ENCODE measurements around the gene AQP10.
A peak's percentile ranks its signal among the peaks of the same experiment; 100 is the strongest.
"Not testable (repeated sequence)": the region's sequence is repeated elsewhere in the genome, so short reads cannot be mapped to it uniquely, and the experiment has no call there.

Gene AQP10, protein sequence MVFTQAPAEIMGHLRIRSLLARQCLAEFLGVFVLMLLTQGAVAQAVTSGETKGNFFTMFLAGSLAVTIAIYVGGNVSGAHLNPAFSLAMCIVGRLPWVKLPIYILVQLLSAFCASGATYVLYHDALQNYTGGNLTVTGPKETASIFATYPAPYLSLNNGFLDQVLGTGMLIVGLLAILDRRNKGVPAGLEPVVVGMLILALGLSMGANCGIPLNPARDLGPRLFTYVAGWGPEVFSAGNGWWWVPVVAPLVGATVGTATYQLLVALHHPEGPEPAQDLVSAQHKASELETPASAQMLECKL

DNA sequence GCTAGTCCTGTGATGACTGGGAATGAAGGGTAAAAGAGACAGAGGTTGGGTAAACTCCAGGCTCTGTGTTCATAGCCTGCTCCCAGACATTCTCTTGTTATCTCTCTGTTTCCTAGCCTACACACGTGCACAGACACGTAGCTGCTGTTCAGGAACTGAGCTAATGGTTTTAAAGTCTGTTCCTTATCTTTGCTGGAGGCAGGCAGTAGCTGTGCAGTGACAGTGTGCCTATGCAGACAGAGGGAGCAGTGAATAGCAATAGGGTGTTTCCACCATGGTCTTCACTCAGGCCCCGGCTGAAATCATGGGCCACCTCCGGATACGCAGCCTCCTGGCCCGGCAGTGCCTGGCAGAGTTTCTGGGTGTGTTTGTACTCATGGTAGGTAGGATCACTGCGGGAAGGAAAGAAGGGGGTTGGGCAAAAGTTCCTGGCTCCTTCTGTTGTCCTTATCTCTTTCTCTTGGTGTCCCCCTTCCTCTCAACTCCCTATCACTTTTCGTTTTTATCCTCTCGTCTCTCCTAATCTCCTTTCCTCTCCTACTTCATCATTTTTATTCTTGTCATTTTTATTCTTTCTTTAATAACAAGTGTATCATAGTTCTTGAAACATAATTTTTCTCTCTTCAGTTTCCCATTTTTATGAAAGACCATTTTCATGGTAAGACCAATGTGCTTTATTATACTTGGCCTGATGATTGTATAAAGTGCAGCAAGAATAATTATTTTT, at the start of gene AQP10:
Gene AQP10, plus strand, starts transcription at position 212 of the 727 bp plus-strand sequence. Its CDS starts 63 bp downstream, at position 275.
- DNase-seq (ENCODE audit: low read depth in 1 of 2, low spot score in 1 of 2): no peak

DNA sequence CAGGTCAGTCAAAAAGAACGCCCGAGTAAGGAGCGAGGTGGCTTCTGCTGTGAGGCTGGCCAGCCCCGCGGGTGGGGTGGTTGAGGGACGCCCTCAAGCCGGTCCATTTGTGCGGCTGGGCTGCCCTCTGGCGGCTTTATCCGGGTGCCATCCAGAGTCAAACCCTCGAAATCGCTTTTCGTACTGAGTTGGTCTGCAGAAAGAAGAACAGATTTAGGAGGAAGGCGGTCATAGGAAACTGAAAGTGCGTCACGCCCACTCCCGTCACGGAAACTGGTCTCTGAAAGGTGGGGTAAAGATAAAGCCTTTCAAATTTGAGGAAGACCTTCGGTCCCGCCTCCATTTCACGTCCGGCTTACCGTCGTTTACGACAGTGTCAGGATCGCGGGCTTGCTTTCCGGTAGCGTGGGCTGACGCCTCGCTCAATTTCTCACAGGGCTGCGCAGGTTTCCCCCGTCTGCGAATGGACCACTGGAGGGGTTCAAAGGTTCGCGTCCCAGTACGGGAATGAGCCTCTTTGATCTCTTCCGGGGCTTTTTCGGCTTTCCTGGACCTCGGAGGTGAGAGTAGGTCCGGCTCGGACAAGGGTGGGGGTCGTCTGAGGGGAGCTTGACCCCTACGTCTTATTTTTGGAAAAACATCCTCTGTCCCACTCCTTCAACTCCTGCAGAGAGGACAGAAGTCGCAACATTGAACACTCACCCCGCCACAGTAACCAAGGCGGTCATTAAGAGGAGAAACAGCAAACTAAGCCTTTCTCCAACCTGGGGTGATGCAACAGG, 48.5 kb upstream of the AQP10 start, which contains the start of gene HAX1:
Gene HAX1, plus strand, starts transcription at position 413 of the 782 bp plus-strand sequence. Its CDS starts 95 bp downstream, at position 508.
- peak; percentile 87 to 92 for DNase-seq (ENCODE audit: low read depth in 1 of 2, low spot score in 1 of 2)

DNA sequence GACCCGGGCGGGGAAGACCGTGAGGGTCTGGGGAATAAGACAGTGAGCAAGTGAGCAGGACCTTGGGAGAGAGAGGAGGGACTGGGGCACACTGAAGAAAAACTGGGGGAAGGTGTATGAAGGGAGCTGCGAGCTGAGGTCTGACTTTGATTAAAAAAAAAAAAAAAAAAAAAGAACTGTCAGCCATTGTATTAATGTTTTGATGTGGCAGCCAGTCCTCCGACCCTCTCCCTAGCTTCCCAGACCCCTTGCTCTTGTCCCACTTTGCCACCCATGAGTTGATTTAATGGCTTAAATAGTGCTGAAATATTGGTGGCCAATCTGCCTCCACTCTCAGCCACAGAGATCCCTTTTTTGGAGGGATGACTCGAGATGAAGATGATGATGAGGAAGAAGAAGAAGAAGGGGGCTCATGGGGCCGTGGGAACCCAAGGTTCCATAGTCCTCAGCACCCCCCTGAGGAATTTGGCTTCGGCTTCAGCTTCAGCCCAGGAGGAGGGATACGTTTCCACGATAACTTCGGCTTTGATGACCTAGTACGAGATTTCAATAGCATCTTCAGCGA, 47.8 kb upstream of the AQP10 start:
- no peak for DNase-seq (ENCODE audit: low read depth in 1 of 2, low spot score in 1 of 2)

DNA sequence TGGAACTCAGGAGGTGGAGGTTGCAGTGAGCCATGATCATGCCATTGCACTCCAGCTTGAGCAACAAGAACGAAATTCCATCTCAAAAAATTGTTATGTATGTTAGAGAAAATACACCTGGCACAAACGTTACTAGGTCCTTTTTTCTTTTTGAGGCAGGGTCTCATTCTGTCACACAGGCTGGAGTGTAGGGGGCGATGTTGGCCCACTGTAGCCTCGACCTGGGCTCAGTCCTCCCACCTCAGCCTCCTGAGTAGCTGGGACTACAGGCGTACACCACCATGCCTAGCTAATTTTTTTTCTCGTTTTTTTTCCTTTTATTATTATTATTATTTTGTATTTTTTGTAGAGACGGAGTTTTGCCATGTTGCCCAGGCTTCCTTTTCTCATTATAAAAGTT, 44.1 kb upstream of the AQP10 start:
- no peak for DNase-seq (ENCODE audit: low read depth in 1 of 2, low spot score in 1 of 2)

DNA sequence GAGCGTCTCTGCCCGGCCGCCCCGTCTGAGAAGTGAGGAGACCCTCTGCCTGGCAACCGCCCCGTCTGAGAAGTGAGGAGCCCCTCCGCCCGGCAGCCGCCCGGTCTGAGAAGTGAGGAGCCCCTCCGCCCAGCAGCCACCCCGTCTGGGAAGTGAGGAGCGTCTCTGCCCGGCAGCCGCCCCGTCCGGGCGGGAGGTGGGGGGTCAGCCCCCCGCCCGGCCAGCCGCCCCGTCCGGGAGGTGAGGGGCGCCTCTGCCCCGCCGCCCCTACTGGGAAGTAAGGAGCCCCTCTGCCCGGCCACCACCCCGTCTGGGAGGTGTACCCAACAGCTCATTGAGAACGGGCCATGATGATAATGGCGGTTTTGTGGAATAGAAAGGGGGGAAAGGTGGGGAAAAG, 33.3 kb upstream of the AQP10 start:
- DNase-seq (ENCODE audit: low read depth in 1 of 2, low spot score in 1 of 2): not testable (repeated sequence)

DNA sequence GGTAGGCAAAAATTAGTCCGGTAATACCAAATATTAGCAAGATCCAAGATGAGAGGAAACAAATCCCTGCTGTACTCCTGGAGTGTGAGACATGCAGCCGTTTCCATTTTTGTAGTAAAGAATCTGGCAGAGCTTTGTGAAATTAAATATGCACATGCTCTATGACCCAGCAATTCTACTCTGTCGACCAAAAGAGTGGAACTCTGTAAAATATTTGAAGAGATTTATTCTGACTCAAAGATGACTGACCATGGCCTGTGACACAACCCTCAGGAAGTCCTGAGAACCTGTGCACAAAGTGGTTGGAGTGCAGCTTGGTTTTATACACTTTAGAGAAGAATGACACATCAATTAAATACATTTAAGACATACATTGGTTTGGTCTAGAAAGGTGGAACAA, 32.2 kb upstream of the AQP10 start:
- DNase-seq (ENCODE audit: low read depth in 1 of 2, low spot score in 1 of 2): no peak

DNA sequence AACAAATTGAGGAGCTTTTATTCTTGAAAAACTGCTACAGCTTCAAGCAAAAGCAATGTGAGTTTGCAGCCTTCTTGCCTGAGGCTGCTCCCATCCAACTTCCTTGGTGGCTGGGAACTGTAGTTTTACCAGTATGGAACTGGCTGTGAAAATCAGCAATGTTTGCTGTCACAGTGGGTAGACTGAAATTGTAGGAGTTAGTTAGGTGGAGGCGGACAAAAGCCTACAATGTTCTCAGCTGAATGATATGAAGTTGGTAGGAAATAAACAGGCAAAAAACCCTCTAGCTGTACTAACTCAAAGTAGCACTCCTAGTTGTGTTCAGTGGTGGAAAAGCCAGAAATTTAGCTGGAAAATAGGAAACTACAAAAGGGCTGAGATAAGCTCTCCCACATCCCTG, 30.0 kb upstream of the AQP10 start:
- no peak for DNase-seq (ENCODE audit: low read depth in 1 of 2, low spot score in 1 of 2)

DNA sequence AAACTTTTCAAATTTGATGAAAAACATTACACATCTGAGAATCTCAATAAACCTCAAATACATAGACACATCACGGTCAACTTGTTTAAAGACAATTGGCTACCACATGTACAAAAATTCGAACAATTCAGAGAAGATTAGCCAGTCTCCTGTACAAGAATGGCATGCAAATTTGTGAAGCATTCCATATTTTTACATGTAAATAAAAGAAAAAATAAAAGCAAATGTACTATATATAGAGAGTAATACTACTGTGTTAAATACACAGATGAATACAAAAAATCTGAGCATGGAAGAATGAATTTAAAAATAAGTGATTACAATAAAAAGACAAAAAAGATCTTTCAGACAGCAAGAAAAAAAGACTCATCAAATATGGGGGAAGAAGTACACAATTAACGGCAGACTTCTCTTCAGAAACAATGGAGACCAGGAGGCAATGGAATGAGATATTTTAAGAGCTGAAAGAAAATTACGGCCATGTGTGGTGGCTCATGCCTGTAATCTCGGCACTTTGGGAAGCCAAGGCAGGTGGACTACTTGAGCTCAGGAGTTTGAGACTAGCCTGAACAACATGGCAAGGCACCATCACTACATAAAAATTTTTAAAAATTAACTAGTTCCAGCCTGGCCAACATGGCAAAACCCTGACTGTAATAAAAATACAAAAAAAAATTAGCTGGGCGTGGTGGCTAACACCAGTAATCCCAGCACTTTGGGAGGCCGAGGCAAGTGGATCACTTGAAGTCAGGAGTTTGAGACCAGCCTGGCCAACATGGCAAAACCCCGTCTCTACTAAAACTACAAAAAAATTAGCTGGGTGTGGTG, 25.3 kb upstream of the AQP10 start:
- no peak for DNase-seq (ENCODE audit: low read depth in 1 of 2, low spot score in 1 of 2)

DNA sequence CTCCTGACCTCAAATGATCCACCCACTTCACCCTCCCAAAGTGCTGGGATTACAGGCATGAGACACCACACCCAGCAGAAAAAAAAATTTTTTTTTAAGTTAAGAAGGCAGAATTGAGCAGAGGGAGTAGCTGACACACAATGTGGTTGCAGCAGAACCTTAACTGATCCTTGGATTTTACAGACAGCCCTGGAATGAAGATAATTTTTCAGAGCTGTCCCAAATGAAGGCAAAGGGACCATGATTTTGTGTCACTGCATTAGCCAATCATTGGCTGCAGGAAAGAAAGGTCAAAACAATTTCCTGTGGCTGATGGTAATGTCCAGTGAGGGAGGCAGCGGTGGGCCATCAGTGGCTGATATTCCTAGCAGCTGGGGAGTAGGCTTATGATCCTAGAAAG, 19.3 kb upstream of the AQP10 start:
- no peak for DNase-seq (ENCODE audit: low read depth in 1 of 2, low spot score in 1 of 2)

DNA sequence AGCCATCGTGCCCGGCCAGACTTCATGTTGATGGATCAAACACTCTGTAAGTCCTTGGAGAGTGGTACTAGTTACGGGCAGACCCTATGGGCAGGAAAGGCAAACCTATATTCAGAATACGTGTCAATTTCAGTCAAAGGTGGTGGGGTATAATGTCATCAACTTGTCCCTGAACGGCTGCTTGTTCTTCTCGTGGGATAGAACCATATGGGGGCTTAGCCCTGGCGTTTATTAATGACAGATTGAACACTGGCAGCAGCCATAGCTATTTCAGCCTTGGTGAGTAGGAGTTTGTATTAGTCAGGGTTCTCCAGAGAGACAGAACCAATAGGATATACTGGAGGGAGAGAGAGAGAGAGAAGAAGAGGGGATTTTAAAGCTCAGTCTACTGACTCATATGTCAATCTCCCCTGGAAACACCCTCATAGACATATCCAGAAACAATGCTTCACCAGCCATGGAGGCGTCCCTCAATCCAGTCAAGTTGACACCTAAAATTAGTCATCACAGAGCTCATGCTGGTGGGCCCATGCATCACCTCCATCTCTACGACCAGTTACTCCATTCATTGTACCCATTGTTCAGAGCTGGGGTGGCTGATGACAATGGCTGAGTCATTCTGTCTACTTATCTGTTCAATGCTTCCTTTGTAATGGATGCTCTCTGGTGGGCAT, 16.1 kb upstream of the AQP10 start:
- DNase-seq (ENCODE audit: low read depth in 1 of 2, low spot score in 1 of 2): no peak

DNA sequence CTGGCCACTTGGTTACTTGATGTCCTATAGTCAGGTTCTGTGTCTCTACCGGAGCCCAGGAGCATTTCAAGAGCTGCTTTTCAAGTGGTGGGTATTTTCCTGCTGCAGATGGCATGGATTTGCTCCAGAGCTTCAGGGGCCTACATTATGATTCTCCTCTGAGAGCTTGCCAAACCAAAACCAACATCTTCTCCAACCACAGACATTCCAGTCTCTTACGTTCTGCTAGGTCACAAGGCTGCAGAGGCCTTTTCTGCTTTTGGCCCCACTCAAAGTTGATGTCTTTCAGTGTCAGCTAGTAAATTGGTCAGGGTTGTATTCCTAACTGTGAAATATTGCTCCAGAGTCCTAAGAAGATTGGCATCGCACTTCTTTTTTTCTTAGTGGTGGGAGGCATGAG, 14.7 kb upstream of the AQP10 start:
- DNase-seq (ENCODE audit: low read depth in 1 of 2, low spot score in 1 of 2): no peak

DNA sequence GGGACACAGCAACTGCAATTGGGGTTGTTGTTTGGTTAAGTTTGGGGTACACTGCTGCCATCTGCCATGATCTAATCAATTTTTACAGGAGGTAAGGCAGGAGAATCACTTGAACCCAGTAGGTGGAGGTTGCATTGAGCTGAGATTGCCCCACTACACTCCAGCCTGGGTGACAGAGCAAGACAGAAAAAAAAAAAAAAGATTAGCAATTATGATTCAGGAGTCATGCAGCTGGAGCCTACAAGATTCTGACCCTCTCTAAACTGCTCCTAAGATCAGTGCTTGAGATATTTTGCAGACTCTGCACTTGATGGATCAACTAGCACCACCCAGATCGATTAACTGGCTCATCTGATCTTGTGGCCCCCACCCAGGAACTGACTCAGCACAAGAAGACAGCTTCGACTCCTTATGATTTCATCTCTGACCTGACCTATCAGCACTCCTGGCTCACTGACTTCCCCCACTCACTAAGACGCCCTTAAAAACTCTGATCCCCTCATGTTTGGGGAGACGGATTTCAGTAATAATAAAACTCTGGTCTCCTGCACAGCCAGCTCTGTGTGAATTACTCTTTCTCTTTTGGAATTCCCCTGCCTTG, 13.1 kb upstream of the AQP10 start:
- not testable (repeated sequence) for DNase-seq (ENCODE audit: low read depth in 1 of 2, low spot score in 1 of 2)

DNA sequence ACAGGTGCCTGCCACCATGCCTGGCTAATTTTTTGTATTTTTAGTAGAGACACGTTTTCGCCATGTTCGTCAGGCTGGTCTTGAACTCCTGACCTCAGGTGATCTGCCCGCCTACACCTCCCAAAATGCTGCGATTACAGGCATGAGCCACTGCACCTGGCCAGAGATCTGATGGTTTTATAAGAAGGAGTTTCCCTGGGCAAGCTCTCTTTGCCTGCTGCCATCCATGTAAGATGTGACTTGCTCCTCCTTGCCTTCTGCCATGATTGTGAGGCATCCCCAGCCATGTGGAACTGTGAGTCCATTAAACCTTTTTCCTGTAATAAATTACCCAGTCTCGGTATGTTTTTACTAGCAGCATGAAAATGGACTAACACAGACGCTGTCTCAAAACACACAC, 11.8 kb upstream of the AQP10 start:
- DNase-seq (ENCODE audit: low read depth in 1 of 2, low spot score in 1 of 2): not testable (repeated sequence)

DNA sequence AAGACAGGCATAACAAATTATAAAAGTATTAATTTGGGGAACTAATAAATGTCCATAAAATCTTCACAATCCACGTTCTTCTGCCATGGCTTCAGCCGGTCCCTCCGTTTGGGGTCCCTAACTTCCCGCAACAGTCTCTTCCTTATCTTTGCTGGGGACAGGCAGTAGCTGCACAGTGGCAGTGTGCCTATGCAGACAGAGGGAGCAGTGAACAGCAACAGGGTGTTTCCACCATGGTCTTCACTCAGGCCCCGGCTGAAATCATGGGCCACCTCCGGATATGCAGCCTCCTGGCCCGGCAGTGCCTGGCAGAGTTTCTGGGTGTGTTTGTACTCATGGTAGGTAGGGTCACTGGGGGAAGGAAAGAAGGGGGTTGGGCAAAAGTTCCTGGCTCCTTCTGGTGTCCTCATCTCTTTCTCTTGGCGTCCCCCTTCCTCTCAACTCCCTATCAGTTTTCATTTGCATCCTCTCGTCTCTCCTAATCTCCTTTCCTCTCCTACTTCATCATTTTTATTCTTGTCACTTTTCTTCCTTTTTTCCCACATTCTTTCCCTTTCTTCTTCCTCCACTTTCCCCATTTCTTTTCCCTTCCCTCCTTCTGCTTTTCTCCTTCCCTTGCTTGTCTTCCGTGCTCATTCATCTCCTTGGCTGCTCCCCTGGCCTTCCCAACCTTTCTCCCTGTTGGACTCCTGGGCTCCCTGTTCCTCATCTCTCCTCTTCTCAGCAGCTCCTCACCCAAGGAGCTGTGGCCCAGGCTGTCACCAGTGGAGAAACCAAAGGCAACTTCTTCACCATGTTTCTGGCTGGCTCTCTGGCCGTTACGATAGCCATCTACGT, 8.4 kb upstream of the AQP10 start:
- not testable (repeated sequence) for DNase-seq (ENCODE audit: low read depth in 1 of 2, low spot score in 1 of 2)

DNA sequence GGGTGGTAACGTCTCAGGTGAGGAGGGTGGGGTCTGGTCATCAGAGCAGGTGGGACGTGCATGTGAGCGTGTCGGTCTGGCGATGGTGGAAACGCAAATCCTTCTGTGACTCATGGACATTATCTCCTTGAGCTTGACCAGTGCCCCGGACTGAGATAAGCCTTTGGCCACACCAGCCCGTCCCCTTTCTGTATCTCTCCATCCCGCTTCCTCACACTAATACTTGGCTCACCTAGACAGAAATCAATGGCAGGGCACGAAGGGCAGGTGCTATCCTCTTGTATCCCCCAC, 7.9 kb upstream of the AQP10 start:
- no peak for DNase-seq (ENCODE audit: low read depth in 1 of 2, low spot score in 1 of 2)

DNA sequence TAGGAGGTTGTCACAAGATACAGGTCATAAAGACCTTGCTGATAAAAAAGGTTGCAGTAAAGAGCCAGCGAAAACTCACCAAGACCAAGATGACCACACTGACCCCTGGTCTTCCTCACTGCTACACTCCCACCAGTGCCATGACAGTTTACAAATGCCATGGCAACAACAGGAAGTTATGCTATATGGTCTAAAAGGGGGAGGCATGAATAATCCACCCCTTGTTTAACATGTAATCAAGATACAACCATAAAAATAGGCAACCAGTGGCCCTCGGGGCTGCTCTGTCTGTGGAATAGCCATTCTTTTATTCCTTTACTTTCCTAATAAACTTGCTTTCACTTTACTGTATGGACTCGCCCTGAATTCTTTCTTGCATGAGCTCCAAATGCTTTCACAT, 6.7 kb upstream of the AQP10 start:
- DNase-seq (ENCODE audit: low read depth in 1 of 2, low spot score in 1 of 2): not testable (repeated sequence)

DNA sequence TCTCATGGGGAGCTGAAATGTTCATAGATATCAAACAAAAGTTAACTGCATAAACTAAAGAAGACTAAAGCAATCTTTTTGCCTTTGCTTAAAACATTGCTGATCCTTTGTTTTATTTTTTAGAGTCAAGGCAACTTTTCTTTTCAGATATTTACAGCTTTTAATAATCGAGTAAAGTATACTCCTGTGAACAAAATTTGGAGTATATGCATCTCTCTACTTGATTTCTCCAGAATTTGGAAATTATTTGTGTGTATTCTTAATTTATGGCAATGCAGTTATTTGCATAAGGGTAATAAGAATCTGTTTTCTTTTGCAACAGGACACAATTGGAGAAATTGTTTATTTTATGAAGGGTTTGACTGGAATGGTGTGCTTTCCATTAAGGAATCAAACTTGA, 4.2 kb upstream of the AQP10 start:
- no peak for DNase-seq (ENCODE audit: low read depth in 1 of 2, low spot score in 1 of 2)

DNA sequence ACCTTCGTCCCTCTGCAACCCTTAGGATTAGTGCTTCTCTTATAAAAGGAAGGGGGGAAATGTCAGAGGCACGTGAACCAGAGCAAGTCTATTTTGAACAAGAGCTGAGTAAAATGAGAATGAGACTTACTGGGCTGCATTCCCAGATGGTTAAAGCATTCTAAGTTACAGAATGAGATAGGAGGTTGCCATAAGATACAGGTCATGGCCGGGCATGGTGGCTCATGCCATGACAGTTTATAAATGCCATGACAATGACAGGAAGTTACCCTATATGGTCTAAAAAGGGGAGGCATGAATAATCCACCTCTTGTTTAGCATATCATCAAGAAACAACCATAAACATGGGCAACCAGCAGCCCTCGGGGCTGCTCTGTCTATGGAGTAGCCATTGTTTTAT, 2.5 kb upstream of the AQP10 start:
- DNase-seq (ENCODE audit: low read depth in 1 of 2, low spot score in 1 of 2): no peak

DNA sequence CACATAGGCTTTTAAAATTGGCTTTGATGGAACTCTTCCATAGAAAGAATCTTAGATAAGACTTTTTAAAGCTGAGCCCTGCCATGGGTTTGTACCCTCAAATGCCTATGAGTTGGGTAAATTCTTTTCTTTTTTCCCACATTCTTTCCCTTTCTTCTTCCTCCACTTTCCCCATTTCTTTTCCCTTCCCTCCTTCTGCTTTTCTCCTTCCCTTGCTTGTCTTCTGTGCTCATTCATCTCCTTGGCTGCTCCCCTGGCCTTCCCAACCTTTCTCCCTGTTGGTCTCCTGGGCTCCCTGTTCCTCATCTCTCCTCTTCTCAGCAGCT, 679 bp downstream of the AQP10 start:
- DNase-seq (ENCODE audit: low read depth in 1 of 2, low spot score in 1 of 2): not testable (repeated sequence)

Data from activated T-helper 1 cell treated with anti-CD3 and anti-CD28 coated beads, Interleukin-2, amount 50 U/mL, for 16 hours (primary cell).